ENCODE measurements around the gene TRAPPC3.
A peak's percentile ranks its signal among the peaks of the same experiment; 100 is the strongest.

Gene TRAPPC3

GRCh38 chr1:36097693-36098585, 51.3 kb downstream of the TRAPPC3 start:
- no peak for DNase-seq

GRCh38 chr1:36096500-36097432, 52.5 kb downstream of the TRAPPC3 start:
- DNase-seq: no peak

- peak; percentile 55 to 63 (median 60) for DNase-seq
These were observed 53.4 kb downstream of the TRAPPC3 start for GRCh38 chr1:36095760-36096405.

GRCh38 chr1:36094621-36095061, 54.6 kb downstream of the TRAPPC3 start:
- no peak for DNase-seq

- peak in 2 of 3 donors; percentile 13 to 26 for DNase-seq
These were observed 55.4 kb downstream of the TRAPPC3 start for GRCh38 chr1:36093929-36094328.

- DNase-seq: no peak
These were observed 56.1 kb downstream of the TRAPPC3 start for GRCh38 chr1:36093226-36093625.

- DNase-seq: no peak
These were observed 56.5 kb downstream of the TRAPPC3 start for GRCh38 chr1:36092798-36093185.

- DNase-seq: no peak
These were observed 57.0 kb downstream of the TRAPPC3 start for GRCh38 chr1:36092166-36092797.

- DNase-seq: no peak
These were observed 57.6 kb downstream of the TRAPPC3 start for GRCh38 chr1:36091698-36092097.

- DNase-seq: no peak
These were observed 58.1 kb downstream of the TRAPPC3 start for GRCh38 chr1:36091141-36091540.

- peak; percentile 81 to 90 (median 88) for DNase-seq
These were observed 59.7 kb downstream of the TRAPPC3 start for GRCh38 chr1:36089393-36090121.

- DNase-seq: peak; percentile 93 to 95 (median 94)
These were observed 60.5 kb downstream of the TRAPPC3 start, which contains the start of gene ADPRS for GRCh38 chr1:36088577-36089392. Gene ADPRS, plus strand, starts transcription at chr1:36088892. Its CDS starts 13 bp downstream, at chr1:36088905.

GRCh38 chr1:36088265-36088576, 61.1 kb downstream of the TRAPPC3 start:
- DNase-seq: no peak

- DNase-seq: no peak
These were observed 61.8 kb downstream of the TRAPPC3 start for GRCh38 chr1:36087233-36088123.

All from suppressor macrophage treated with lipopolysaccharide for 1 hour (primary cell).